HG02763 (cell line): ENCODE data around the gene AK2.
"Not testable (repeated sequence)": the region's sequence is repeated elsewhere in the genome, so short reads cannot be mapped to it uniquely, and the experiment has no call there.

Source experiments
- ATAC-seq: cut with Tn5 transposase; IDR thresholded peaks from one replicate; pipeline ENCODE4 v1.9.1; 2021; ENCODE audit warnings: mild to moderate bottlenecking, moderate library complexity; ENCODE audit not compliant: unreplicated experiment

Gene AK2

DNA sequence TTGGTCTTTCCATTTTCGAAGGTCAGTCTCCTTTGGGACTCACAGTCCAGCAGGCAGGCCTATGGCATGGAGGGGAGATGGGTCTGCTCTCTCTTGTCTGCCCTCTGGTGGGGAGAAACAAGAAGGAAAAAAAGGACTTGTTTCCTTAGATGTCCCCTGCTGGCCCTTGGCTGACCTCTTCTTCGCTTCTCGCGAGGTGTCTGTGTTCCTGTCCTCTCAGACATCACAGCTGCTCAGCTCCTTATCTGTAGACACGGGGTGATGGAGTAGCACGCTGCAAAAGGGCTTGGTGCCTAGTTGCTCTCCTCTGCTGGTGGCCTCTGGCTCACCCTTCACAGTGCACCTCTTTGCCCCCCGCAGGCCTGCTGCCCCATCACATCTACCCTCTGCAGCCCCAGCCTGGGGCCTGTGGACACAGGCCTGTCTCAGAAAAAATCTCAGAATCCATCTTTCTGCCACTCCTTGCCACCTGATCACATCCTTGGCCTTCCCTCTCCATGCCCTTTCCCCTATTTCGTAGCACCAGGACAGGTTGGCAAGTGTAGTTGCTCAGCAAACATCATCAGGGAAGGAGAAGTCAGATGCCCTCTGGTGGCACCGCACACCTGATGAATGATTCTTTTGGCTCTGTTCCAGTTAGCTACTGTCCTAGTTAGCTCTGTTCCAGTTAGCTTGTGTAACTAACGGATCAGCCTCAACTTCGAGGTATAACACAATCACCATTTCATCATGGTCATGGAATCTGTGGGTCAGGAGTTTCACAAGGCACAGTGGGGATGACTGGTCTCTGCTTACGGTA is 18.7 kb upstream of the AK2 start:
- ATAC-seq: no peak

DNA sequence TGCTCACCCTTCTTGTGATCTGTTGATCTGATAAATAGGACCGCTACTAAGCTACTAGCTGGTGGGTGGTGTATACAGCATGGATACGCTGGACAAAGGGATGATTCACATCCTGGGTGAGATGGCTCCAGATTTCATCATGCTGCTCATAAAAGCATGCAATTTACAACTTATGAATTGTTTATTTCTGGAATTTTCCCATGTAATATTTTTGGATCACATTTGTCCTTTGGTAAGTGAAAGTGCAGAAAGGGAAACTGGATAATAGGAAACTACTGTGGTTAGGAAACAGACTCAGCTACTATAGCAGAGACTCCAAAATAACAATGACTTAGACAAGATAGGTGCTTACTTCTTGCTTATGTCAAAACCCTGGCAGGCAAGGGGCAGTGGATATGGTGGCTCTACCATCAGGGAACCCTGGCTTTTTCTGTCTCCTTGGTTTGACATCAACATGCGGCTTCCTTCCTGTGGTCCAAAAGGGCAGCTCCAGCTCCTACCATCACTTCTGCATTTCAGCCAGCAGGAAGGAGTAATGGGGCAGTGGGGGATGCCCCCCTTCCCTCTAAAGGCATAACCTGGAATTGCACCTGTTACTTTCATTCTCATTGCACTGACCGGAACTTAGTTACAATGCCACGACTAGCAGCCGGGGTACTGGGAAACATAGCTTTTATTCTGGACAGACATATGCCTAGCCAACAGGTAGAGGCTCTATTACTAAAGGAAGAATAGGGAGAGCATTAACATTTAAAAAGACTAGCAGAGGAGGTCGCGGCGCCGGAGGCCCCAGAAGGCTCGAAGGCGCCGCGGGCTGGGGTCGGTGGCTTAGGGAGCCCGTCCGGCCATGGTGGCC is 13.8 kb upstream of the AK2 start:
- ATAC-seq: no peak

DNA sequence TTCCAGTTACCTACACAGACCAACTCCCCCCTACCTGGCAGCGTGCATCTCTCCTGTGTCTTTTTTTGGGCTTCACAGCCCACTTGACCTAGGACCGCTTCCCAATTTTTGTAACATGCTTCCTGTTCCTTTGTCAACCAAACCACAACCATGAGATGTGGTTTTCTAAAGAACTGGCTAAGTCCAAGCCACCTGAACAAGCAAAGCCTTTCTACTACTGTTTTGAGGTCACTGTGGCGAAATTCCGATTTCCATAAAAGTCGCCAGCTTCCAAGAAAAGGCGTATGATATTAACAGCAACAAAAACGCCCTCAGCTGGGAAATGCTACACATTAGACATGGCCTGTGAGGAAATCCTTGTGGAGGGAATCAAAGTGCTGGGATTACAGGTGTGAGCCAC is 12.7 kb upstream of the AK2 start:
- ATAC-seq: no peak

DNA sequence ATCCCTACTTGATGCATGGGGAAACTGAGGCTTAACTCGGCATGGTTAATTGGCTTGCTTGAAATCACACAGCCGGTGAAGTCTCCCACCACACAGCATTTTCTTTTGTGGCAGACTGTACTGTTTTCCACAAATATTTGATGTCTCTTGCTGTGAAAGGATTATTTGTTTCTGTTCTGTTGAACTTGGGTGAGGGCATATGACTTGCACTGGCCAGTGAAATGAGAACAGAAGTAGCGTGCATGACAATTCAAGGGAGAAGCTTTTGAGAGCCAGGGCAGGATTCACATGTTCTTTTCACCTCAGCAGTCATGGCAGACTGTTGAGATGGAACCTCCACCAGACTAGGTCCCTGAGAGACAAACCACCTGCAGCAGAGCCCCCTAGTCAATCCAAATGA is 11.7 kb upstream of the AK2 start:
- ATAC-seq: no peak

DNA sequence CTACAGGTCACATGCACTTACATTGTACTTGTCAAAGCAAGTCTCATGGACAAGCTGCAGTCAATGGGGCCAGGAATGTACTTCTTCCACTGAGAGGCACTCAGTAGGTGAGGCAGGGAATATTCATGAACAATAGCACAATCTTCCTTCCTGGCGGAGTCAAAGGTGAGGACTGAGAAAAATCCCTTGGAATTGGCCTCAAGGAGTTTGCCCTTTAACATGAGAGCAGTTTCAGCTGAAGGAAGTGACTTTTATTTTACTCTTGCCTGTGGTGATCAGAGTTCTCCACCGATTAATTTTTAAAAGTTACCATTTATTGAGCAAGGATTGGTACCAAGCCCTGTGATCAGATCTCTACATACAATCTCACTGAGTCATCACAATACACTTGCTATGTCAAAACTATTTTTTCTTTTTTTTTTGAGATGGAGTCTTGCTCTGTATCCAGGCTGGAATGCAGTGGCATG is 11.2 kb upstream of the AK2 start:
- ATAC-seq: no peak

DNA sequence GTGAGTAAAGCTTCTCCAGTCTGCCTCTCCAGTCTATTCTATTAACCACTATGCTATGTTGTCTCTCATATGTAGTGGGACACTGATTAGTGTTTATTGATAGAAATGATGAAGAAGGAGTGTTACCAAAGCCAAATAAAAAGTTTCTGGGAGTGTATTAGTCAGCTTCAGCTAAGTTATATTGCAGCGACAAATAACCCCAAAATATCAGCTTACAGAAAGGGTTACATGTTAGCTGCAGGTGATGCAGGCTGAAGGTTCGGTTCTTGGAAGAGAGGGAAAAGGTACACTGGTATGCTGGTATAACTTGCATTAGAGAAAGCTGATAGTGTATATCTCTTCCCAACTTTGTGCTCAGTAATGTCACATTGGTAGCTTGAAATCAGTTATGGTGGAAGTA is 10.6 kb upstream of the AK2 start:
- no peak for ATAC-seq

DNA sequence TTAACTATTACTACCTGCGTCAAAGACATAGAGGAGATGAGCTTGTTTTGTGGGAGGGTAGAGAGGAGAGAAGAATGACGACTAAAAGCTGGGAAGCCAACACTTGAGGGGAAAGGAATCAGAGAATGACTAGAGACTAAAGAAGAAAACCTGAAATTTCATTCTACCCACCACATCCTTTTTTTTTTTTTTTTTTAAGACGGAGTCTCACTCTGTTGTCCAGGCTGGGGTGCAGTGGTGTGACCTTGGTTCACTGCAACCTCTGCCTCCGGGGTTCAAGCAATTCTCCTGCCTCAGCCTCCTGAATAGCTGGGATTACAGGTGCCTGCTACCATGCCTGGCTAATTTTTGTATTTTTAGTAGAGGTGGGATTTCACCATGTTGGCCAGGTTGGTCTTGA is 9.6 kb upstream of the AK2 start:
- not testable (repeated sequence) for ATAC-seq

DNA sequence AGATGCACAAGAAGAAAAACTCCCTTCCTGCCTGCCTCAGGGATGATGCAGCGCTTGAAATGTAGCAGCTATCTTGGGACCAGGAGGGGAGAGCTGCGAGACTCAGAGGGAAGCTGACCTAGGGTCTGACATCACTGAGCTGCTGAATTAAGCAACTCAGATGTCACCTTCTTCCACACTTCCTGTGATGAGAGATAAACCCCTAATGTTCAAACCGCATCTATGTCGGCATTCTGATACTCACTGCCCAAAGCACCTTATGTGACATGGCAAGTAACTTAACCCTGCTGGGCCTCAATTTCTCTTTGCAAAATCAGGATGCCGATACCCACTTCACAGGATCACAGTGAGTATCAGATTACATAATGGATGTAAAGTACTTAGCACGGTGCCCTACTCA is 9.1 kb upstream of the AK2 start:
- no peak for ATAC-seq

DNA sequence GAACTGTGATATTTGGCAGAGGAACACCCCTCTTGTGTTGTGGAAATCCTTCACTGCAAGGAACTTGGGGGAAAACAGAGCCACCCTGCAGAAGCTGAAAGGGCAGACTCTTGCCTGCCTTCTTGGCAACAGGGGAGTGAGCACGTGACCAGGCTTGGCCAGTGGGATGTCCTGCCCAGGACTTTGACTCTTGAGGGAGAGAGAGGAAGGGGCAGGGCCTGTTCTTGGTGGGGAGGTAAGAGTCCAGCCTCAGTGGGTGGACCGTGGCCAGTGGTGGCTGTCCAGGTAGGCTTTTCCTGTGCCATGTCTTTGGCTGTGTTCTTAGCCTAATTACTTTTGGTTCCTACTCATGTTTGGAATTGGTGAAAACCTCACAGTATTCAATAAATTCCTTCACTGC is 8.6 kb upstream of the AK2 start:
- ATAC-seq: no peak

DNA sequence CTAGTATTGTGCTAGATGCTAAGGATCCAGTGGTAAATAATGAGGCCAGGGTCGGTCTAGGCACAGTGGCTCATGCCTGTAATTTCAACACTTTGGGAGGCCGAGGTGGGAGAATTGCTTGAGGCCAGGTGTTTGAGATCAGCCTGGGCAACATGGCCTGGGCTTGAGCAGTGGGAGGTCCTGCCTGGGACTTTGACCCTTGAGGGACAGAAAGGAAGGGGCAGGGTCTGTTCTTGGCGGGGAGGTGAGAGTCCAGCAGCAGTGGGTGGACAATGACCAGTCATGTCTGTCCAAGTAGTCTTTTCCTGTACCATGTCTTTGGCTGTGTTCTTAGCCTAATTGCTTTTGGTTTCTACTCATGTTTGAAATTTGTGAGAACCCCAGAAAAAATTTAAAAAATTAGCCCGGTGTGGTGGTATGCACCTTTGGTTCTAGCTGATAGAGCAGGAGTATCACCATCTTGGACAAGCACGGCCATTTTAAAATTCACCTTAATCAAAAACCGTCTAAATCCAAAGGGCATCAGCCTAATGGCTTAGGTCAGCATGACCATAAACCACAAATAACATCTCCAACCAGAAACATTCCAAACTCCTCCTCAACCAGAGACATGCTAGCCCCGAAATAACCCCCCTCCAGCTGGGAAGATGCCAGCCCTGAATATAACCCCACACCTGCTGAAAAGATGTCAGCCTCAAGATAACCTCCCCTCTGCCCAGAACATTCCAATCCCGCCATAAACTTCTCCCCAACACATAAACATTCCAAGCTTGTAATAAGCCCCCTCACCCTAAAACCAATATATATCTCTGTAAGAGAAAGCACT is 6.8 kb upstream of the AK2 start:
- ATAC-seq: no peak

DNA sequence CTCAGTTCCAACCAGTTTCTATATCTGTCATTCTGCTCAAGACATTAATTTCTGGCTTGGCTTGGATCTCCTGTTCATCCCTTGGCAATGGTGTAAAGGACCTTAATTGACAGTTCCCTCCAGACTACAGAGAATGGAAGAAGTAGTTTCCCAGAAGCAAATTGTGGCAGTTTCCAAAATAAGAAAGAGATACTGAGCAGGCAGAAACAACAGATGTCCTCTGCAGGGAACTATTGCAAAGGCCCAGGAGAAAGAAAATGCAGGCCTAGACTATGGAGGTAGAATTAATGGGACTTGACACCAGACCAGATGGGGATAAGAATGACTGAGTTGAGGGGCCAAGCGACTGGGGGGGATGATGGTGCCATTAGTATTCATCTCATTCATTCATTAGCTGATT is 6.1 kb upstream of the AK2 start:
- ATAC-seq: no peak

DNA sequence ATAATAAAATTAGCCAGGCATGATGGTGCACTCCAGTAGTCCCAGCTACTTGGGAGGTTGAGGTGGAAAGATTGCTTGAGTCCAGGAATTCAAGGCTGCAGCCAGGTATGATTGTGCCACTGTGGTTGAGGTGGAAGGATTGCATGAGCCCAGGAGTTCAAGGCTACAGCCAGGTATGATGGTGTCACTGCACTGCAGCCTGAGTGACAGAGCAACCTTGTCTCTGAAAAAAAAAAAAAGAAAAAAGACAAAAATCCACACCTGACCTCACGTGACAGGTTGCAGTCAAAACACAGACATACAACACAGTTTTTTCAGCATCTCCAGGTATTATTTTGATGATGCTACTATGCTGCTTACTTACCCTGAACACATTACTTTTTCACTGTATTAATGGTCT is 4.3 kb upstream of the AK2 start:
- ATAC-seq: no peak

DNA sequence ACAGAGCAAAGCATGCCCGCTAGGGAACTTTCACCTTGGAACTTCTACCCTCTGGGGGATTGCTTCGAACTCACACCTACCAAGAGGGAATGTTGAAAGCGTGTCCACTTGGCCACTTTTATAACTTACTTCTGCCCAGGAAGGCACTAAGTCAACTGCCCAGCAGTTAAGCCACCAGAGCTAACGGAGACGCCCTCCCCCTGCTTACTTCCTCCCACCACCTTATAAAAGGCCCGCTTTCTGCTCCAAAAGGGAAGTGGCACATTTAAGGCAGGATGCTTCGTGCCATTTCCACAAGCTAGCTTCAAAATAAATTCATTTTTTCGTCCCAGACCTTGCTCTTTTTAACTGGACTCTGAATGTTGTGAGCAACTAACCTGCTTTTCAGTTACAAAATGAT is 3.2 kb upstream of the AK2 start:
- no peak for ATAC-seq

DNA sequence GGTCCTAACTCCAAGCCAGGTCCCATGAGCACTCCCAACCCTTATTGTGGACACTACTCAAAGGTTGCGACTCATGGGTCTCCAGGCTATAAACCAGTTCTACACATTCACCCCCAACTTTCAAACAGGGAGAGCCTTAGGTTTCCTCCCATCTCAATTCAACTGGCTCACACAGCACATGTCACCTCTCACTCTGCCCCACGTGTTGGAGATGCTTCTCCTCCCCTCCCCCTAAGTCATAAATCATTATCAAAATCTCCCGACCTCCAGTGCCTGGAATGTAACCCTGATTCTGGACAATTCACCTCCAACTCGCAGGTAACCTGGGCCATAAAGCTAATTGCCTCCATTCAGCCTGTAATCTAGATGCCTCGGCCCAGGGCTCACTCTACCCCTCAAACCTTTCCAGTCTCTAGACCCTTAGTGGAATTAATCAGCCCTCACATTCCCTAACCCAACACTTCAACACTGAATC is 595 bp downstream of the AK2 start:
- no peak for ATAC-seq

DNA sequence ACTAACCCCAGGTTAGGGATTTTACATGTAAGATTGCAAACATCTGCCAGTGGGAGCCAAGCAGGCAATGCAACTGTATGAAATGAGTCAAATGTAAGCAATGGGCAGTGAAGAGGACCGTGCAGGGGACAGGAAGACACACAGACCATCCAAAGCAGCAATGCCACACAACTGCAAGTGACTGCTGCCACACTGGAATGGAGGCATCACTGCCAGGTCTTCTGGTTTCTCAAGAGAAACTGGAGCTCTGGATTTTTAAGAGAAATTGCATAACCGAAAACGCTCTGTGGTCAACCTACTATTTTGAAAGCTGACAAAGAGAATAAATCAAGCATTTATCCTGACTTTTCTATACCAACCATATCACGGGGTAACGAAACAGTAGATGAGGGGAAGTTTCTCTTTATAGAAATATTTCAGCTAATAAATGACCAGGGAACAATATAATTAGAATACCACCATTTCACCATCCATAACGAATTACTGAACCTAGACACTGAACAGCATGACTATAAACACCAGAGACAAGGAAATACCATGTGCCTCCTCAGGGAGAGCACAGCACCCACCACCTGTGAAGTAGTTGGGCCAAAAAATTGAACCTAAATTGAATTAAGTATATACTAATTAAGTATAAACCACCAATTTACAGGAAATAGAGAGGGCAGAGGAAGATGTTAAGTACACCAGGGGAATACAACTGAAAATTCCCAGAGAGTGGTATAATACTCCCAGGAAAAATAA is 4.4 kb downstream of the AK2 start:
- ATAC-seq: no peak

DNA sequence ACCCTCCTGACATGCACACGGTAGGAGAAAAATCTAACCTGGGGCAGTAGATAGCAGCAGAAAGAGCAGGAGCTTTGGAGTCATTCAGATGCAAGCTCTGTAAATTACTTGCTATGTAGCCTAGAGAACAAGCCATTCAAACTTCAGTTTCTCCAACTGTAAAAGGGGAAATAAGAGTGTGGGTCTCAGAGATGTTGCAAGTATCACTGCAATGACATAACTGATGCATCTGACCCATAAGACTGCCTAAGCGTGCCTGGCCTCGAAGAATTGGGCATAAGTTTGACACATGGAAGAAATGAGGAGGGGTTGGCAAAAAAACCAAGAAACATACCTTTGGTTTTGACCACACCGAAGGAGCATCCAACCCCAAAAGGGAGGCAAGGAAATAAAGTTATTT is 5.2 kb downstream of the AK2 start:
- no peak for ATAC-seq

DNA sequence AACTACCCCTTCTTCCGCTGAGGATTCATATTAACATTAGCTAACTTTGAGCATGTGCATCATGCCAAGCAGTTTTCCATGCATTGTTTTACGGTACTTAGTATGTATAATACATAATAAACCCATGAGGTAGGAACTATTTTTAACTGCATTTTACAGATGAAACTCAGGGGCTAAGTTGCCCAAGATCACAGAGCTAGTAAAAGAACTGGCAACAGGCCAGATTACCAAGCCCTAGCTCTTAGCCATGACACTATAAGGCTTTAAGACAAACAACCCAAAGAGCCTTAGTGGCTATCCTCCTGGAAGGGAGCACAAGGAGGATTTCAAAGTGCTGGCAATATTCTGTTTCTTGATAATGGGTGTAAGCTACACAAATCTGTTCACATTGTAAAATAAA is 6.1 kb downstream of the AK2 start:
- ATAC-seq: no peak

DNA sequence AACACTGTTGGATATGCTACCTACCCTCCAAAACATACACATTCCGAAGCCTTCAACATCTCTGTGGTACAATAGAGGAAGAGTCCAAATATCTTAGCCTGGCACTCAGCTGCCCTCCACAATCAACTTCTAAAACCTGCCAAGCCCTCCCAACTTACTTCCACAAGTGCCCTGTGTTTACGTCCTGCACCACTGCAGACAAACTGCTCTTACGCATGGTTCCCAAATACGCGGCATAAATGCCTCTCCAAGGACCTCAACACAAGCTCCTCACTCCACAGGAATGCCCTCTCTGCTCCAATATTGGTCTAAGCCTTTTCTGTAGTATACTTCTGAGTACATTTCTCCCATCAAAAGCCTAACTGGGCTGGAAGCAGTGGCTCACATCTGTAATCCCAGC is 6.8 kb downstream of the AK2 start:
- no peak for ATAC-seq

DNA sequence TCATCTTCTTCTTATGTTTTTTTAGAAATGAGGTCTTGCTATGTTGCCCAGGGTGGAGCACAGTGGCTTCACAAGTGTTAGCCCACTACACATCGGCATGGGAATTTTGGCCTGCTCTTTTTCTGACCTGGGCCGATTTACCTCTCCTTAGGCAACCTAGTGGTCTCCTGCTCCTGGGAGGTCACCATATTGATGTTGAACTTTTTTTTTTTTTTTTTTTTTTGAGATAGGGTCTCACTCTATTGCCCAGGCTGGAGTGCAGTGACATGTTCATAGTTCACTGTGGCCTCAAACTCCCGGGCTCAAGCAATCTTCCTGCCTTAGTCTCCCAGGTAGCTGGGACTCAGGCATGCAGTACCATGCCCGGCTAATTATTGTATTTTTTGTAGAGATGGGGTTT is 7.5 kb downstream of the AK2 start:
- no peak for ATAC-seq

DNA sequence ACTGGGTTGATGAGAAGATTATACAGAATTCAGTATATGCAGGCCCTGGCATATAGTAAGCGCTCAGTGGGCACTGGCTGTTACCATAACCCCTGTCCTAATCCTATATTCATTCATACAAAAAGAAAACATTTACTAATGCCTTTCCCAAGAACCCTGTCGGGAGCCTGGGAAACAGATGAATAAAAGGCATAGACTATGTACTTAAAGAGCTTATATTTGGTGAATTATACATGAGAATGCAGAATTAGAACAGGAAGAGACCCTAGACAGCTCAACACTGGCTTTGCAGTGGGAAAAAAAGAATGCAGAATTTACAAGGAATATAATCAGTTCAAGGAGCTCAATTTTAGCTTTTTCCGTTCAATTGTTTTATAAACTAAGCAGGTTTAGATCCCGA is 10.9 kb downstream of the AK2 start:
- no peak for ATAC-seq

DNA sequence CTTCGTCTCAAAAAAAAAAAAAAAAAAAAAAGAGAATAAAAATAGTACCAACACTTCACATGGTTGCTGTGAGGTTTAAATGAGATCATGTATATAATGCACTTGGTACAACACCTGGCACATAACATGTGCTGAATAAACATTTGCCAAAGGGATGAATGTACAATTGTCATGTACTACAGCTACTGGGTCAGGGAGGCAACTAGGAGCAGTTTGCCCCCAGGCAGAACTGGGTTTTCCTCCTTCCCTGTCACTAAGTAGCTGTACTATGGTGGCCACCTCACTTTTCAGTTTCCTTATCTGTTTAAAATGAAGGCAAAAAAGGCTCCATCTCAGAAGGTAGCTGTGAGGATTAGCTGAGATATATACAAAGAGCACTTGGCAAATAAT is 11.5 kb downstream of the AK2 start:
- no peak for ATAC-seq
